H9 (cell line): Measurements from ENCODE around the gene ITPKC. TPM values are rescaled to one million over a fixed set of nuclear protein-coding genes. Genes with fewer than 3 reads are reported as not detected.

Experiments
- DNase-seq: peaks from one replicate; pipeline ENCODE4 v3.0.0-alpha.2; 2017
- H2AFZ ChIP-seq: one replicate; pipeline ENCODE4 v1.6.1; 2013; ENCODE audit warnings: mild to moderate bottlenecking, low read length, control low read depth, moderate library complexity
- H2AK5ac ChIP-seq: 2 replicates; pipeline ENCODE4 v1.6.1; 2013; ENCODE audit warnings: low read length, control low read depth, mixed read lengths; ENCODE audit not compliant: insufficient read length
- H2BK120ac ChIP-seq: one replicate; pipeline ENCODE4 v1.6.1; 2013; ENCODE audit warnings: low read depth, mild to moderate bottlenecking, low read length, control low read depth, inconsistent platforms; ENCODE audit not compliant: poor library complexity, severe bottlenecking
- H2BK12ac ChIP-seq: 2 replicates; pipeline ENCODE4 v1.6.1; 2013; ENCODE audit warnings: low read length, control low read depth, mixed read lengths, low read depth; ENCODE audit not compliant: insufficient read length
- H2BK15ac ChIP-seq: 2 replicates; pipeline ENCODE4 v1.6.1; 2013; ENCODE audit warnings: low read depth, low read length, control low read depth
- H2BK20ac ChIP-seq: one replicate; pipeline ENCODE4 v1.6.1; 2013; ENCODE audit warnings: low read depth, mild to moderate bottlenecking, low read length, control low read depth, inconsistent platforms; ENCODE audit not compliant: poor library complexity, severe bottlenecking
- H2BK5ac ChIP-seq: 2 replicates; pipeline ENCODE4 v1.6.1; 2013; ENCODE audit warnings: low read length, control low read depth, mixed read lengths; ENCODE audit not compliant: insufficient read length
- H3K14ac ChIP-seq: 2 replicates; pipeline ENCODE4 v1.6.1; 2013; ENCODE audit warnings: low read length, control low read depth; ENCODE audit not compliant: insufficient read depth
- H3K18ac ChIP-seq: 2 replicates; pipeline ENCODE4 v1.6.1; 2013; ENCODE audit warnings: low read depth, mild to moderate bottlenecking, mixed read lengths, low read length, control low read depth; ENCODE audit not compliant: insufficient read length
- H3K23ac ChIP-seq: 2 replicates; pipeline ENCODE4 v1.6.1; 2013; ENCODE audit warnings: low read length, control low read depth, mixed read lengths, low read depth; ENCODE audit not compliant: insufficient read length
- H3K23me2 ChIP-seq: 2 replicates; pipeline ENCODE4 v1.6.1; 2013; ENCODE audit warnings: low read depth, mild to moderate bottlenecking, mixed read lengths, low read length, control low read depth; ENCODE audit not compliant: insufficient read length, poor library complexity, severe bottlenecking
- H3K27ac ChIP-seq: 2 replicates; pipeline ENCODE4 v1.5.1; 2013; ENCODE audit warnings: low read length, control low read depth, mixed read lengths, low read depth; ENCODE audit not compliant: insufficient read length
- H3K27me3 ChIP-seq: 2 replicates; pipeline ENCODE4 v1.6.1; 2013; ENCODE audit warnings: low read length, control low read depth, inconsistent platforms; ENCODE audit not compliant: insufficient read depth
- H3K4ac ChIP-seq: 2 replicates; pipeline ENCODE4 v1.6.1; 2013; ENCODE audit warnings: low read depth, mild to moderate bottlenecking, control low read depth, inconsistent platforms, low read length, moderate library complexity
- H3K4me1 ChIP-seq: 2 replicates; pipeline ENCODE4 v1.6.1; 2013; ENCODE audit warnings: low read length, control low read depth, inconsistent platforms; ENCODE audit not compliant: insufficient read depth
- H3K4me2 ChIP-seq: 2 replicates; pipeline ENCODE4 v1.6.1; 2013; ENCODE audit warnings: low read length, control low read depth, mixed read lengths; ENCODE audit not compliant: insufficient read length, insufficient read depth
- H3K56ac ChIP-seq: 2 replicates; pipeline ENCODE4 v1.6.1; 2013; ENCODE audit warnings: low read depth, mild to moderate bottlenecking, mixed read lengths, low read length, control low read depth; ENCODE audit not compliant: insufficient read length
- H3K79me1 ChIP-seq: 2 replicates; pipeline ENCODE4 v1.6.1; 2013; ENCODE audit warnings: low read depth, mild to moderate bottlenecking, moderate library complexity, low read length, control low read depth, inconsistent platforms; ENCODE audit not compliant: insufficient read depth, poor library complexity, severe bottlenecking
- H3K79me2 ChIP-seq: 2 replicates; pipeline ENCODE4 v1.6.1; 2013; ENCODE audit warnings: low read length, control low read depth, inconsistent platforms; ENCODE audit not compliant: insufficient read depth
- H3K9ac ChIP-seq: 2 replicates; pipeline ENCODE4 v1.6.1; 2013; ENCODE audit warnings: low read length, control low read depth, mixed read lengths; ENCODE audit not compliant: insufficient read length; ENCODE audit errors: extremely low read depth
- H3K9me3 ChIP-seq: one replicate; pipeline ENCODE4 v1.6.1; 2013; ENCODE audit warnings: low read depth, low read length, inconsistent platforms; ENCODE audit not compliant: control insufficient read depth
- H3T11ph ChIP-seq: one replicate; pipeline ENCODE4 v1.6.1; 2013; ENCODE audit warnings: mild to moderate bottlenecking, low read length, control low read depth, inconsistent platforms
- H4K20me1 ChIP-seq: one replicate; pipeline ENCODE4 v1.6.1; 2013; ENCODE audit not compliant: control insufficient read depth, insufficient read length, insufficient read depth
- H4K5ac ChIP-seq: 2 replicates; pipeline ENCODE4 v1.6.1; 2013; ENCODE audit warnings: low read depth, mild to moderate bottlenecking, mixed read lengths, low read length, control low read depth; ENCODE audit not compliant: insufficient read length
- H4K8ac ChIP-seq: replicated peaks from 2 replicates; pipeline ENCODE4 v1.6.1; 2013; ENCODE audit warnings: low read length, control low read depth, mixed read lengths, low read depth; ENCODE audit not compliant: insufficient read length
- H4K91ac ChIP-seq: 2 replicates; pipeline ENCODE4 v1.6.1; 2013; ENCODE audit warnings: low read depth, mild to moderate bottlenecking, moderate library complexity, mixed read lengths, low read length, control low read depth; ENCODE audit not compliant: insufficient read length
- H3K27ac Mint-ChIP-seq, 3 experiments: 2 replicates in 2 of 3; 3 replicates in 1 of 3; pipeline ENCODE4 v1.8.0; 2020 to 2021; ENCODE audit warnings: mixed read lengths in 3 of 3, mild to moderate bottlenecking in 1 of 3, moderate library complexity in 1 of 3
- H3K27me3 Mint-ChIP-seq: 2 replicates; pipeline ENCODE4 v1.8.0; 2021; ENCODE audit warnings: low read depth, mild to moderate bottlenecking, moderate library complexity, mixed read lengths
- H3K36me3 Mint-ChIP-seq, 3 experiments: 2 replicates in 2 of 3; 3 replicates in 1 of 3; pipeline ENCODE4 v1.8.0; 2020 to 2021; ENCODE audit warnings: low read depth in 3 of 3, mixed read lengths in 3 of 3; ENCODE audit not compliant: insufficient read depth in 1 of 3
- H3K4me1 Mint-ChIP-seq, 2 experiments: 2 replicates each; pipeline ENCODE4 v1.8.0; 2020; ENCODE audit warnings: mixed read lengths in 2 of 2
- H3K4me3 Mint-ChIP-seq, 2 experiments: 2 replicates in 1 of 2; 3 replicates in 1 of 2; pipeline ENCODE4 v1.8.0; 2020 to 2021; ENCODE audit warnings: mild to moderate bottlenecking in 2 of 2, mixed read lengths in 2 of 2, moderate library complexity in 1 of 2
- H3K9me3 Mint-ChIP-seq, 2 experiments: 2 replicates in 1 of 2; 3 replicates in 1 of 2; pipeline ENCODE4 v1.8.0; 2020; ENCODE audit warnings: mild to moderate bottlenecking in 2 of 2, mixed read lengths in 2 of 2, moderate library complexity in 1 of 2
- WGBS: extraction: QIAGEN DNeasy Blood & Tissue Kit; methylation state at CpG from one replicate; pipeline ENCODE4 v1.1.7; 2013; ENCODE audit warnings: missing lambda C conversion rate, low lambda C conversion rate, mixed read lengths; ENCODE audit not compliant: insufficient read length; ENCODE audit errors: extremely low coverage; 5-methylcytosine and 5-hydroxymethylcytosine counted together
- long read RNA-seq: library from polyadenylated mRNA; unstranded; transcript quantifications from one replicate; pipeline ENCODE4 v2.0.0, GENCODE V29; 2020
- total RNA-seq: library from RNA; stranded (reverse); gene quantifications from 2 replicates; pipeline ENCODE4 v1.2.1, GENCODE V29; 2021
- TF ChIP-seq, protein P1 (sequence below): fragments of 200-600 bp; sonication (generic); conservative IDR thresholded peaks from 3 replicates; pipeline ENCODE4 v1.8.0; 2021; ENCODE audit warnings: antibody characterized with exemption, mild to moderate bottlenecking

ITPKC gene
- 11.2 and 11.8 TPM in 2 replicates for total RNA-seq
- long read RNA-seq, transcript ITPKC-201 (7 exons, 3,385 nt), result major isoform, 20 of 26 reads
- long read RNA-seq, partial matches to known transcripts, result 3 of 26 reads
- long read RNA-seq, other reads (novel, unspliced or antisense), result 3 of 26 reads

GRCh38 chr19:40716482-40717324 is at the start of gene ITPKC, which contains the start of gene COQ8B:
TSS of gene ITPKC (plus strand) at chr19:40717112. CDS start at chr19:40717136, 24 bp downstream.
TSS of gene COQ8B (minus strand) at chr19:40716886. CDS start at chr19:40714632, 2,254 bp downstream.
- no peak within 1 kb of the TSS for H2BK120ac ChIP-seq
- H2AFZ ChIP-seq, result no peak within 1 kb of the TSS
- Mint-ChIP-seq H3K36me3 (peaks cover 9 to 26% (median 19%) of the 10 kb centered on the region in 3 experiments), H3K9me3 (no peaks in the 10 kb centered on the region; a peak in 1 of 5 replicates), H3K4me1 (peaks cover 27 to 44% of the 10 kb centered on the region in 2 experiments), H3K27ac (peak within 1 kb of the TSS; percentile 91 to 99 (median 96)), H3K4me3 (peak within 1 kb of the TSS; percentile 93 to 97), H3K27me3 (no peaks in the 10 kb centered on the region)
- H3K56ac ChIP-seq, result no peak within 1 kb of the TSS
- H3K79me1 ChIP-seq, result no peaks in the 10 kb centered on the region
- H2BK15ac ChIP-seq, result no peak within 1 kb of the TSS
- H3K4ac ChIP-seq, result peak within 1 kb of the TSS; percentile 9; the same call in 1 of the 2 replicates
- H3K9me3 ChIP-seq, result no peaks in the 10 kb centered on the region
- peak within 1 kb of the TSS; percentile 15 for H4K91ac ChIP-seq
- H3K23ac ChIP-seq, result no peak within 1 kb of the TSS
- peak within 1 kb of the TSS; percentile 53 for H3K27ac ChIP-seq
- no peaks in the 10 kb centered on the region for H4K20me1 ChIP-seq
- no peaks in the 10 kb centered on the region; the same call in 1 of the 2 replicates for H3K4me1 ChIP-seq
- no peak within 1 kb of the TSS for H2BK5ac ChIP-seq
- peaks cover 32% of the 10 kb centered on the region for H3K23me2 ChIP-seq
- peak within 1 kb of the TSS; percentile 88 for H3K14ac ChIP-seq
- no peak within 1 kb of the TSS for H2BK20ac ChIP-seq
- H3K4me2 ChIP-seq, result peak within 1 kb of the TSS; percentile 90
- H3K79me2 ChIP-seq, result no peaks in the 10 kb centered on the region; the same call in 1 of the 2 replicates
- no peak within 1 kb of the TSS for H3T11ph ChIP-seq
- peak within 1 kb of the TSS; percentile 85 for H3K9ac ChIP-seq
- H2BK12ac ChIP-seq, result peak within 1 kb of the TSS; percentile 77
- no CpG with 5 or more reads among the region's 76 CpGs for WGBS
- TF ChIP-seq, protein P1, sequence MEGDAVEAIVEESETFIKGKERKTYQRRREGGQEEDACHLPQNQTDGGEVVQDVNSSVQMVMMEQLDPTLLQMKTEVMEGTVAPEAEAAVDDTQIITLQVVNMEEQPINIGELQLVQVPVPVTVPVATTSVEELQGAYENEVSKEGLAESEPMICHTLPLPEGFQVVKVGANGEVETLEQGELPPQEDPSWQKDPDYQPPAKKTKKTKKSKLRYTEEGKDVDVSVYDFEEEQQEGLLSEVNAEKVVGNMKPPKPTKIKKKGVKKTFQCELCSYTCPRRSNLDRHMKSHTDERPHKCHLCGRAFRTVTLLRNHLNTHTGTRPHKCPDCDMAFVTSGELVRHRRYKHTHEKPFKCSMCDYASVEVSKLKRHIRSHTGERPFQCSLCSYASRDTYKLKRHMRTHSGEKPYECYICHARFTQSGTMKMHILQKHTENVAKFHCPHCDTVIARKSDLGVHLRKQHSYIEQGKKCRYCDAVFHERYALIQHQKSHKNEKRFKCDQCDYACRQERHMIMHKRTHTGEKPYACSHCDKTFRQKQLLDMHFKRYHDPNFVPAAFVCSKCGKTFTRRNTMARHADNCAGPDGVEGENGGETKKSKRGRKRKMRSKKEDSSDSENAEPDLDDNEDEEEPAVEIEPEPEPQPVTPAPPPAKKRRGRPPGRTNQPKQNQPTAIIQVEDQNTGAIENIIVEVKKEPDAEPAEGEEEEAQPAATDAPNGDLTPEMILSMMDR, result peak; percentile 19; the same call in 1 of the 3 replicates
- H3K27me3 ChIP-seq, result no peaks in the 10 kb centered on the region
- H4K8ac ChIP-seq, result no peak within 1 kb of the TSS
- DNase-seq, result peak; percentile 98
- peak within 1 kb of the TSS; percentile 77 for H3K18ac ChIP-seq
- H4K5ac ChIP-seq, result peak within 1 kb of the TSS; percentile 27
- H2AK5ac ChIP-seq, result no peak within 1 kb of the TSS
